NOMO-1 (cell line): Measurements from ENCODE around the gene ALB.

Source experiments
- DNase-seq, 2 experiments: peaks; one replicate each; lab custom pipeline; 2025; ENCODE audit not compliant: unreplicated experiment in 2 of 2; lab: John Stamatoyannopoulos, UW

Gene ALB

GRCh38 chr4:73429118-73429517 is 25.0 kb downstream of the ALB start:
- DNase-seq = no peak

DNA sequence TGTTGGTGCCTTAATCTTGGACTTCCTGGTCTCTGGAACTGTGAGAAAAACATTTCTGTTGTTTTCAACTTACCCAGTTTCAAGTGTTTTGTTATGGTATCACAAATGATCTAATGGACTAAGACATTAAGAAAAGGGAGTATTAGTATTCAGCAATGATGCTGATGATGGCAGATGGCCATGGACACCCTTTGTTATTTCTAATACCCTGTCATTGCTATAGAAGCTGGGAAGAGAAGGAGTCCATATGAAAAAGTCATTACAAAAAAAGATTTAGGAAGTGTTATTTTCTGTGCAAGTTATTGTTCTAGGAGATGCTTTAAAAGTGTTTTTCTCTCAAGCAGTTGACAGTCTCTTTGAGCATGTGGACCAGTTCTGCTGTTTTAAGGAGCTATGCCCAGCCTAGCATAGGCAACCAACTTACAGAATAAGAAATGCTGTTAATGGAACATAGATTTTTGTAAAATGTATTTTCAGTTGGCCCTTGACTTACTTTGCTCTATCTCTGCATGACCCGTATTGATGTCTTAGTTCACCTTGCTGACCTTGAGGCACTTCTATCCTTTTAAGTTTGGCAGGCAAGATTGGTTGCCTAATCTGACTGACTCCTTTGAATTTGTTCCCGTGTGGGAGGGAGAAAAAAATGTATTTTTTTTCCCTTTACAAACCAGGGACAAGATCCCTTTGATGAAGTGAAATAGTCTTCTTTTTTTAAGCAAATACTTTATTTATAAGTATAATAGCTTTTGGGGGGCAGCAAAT is 25.9 kb downstream of the ALB start:
- DNase-seq = no peak

- no peak for DNase-seq
Observed at GRCh38 chr4:73431813-73432168, 27.7 kb downstream of the ALB start.

- DNase-seq = no peak
Observed at GRCh38 chr4:73432169-73433000, 28.3 kb downstream of the ALB start.

DNA sequence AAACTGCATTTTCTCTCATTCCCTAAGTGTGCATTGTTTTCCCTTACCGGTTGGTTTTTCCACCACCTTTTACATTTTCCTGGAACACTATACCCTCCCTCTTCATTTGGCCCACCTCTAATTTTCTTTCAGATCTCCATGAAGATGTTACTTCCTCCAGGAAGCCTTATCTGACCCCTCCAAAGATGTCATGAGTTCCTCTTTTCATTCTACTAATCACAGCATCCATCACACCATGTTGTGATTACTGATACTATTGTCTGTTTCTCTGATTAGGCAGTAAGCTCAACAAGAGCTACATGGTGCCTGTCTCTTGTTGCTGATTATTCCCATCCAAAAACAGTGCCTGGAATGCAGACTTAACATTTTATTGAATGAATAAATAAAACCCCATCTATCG is 29.1 kb downstream of the ALB start:
- DNase-seq = no peak

DNA sequence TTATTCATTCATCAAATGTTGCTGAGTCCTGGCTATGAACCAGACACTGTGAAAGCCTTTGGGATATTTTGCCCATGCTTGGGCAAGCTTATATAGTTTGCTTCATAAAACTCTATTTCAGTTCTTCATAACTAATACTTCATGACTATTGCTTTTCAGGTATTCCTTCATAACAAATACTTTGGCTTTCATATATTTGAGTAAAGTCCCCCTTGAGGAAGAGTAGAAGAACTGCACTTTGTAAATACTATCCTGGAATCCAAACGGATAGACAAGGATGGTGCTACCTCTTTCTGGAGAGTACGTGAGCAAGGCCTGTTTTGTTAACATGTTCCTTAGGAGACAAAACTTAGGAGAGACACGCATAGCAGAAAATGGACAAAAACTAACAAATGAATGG is 30.2 kb downstream of the ALB start:
- DNase-seq = peak in 1 of 2 experiments; percentile 5

DNA sequence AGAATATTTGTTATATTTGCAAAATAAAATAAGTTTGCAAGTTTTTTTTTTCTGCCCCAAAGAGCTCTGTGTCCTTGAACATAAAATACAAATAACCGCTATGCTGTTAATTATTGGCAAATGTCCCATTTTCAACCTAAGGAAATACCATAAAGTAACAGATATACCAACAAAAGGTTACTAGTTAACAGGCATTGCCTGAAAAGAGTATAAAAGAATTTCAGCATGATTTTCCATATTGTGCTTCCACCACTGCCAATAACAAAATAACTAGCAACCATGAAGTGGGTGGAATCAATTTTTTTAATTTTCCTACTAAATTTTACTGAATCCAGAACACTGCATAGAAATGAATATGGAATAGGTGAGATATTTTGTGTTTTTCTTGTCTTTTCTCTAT is 31.9 kb downstream of the ALB start, which contains the start of gene AFP:
Gene AFP (plus strand): TSS at position 238 of the 400 bp plus-strand sequence. CDS start 42 bp downstream, at position 280.
- DNase-seq = no peak

DNA sequence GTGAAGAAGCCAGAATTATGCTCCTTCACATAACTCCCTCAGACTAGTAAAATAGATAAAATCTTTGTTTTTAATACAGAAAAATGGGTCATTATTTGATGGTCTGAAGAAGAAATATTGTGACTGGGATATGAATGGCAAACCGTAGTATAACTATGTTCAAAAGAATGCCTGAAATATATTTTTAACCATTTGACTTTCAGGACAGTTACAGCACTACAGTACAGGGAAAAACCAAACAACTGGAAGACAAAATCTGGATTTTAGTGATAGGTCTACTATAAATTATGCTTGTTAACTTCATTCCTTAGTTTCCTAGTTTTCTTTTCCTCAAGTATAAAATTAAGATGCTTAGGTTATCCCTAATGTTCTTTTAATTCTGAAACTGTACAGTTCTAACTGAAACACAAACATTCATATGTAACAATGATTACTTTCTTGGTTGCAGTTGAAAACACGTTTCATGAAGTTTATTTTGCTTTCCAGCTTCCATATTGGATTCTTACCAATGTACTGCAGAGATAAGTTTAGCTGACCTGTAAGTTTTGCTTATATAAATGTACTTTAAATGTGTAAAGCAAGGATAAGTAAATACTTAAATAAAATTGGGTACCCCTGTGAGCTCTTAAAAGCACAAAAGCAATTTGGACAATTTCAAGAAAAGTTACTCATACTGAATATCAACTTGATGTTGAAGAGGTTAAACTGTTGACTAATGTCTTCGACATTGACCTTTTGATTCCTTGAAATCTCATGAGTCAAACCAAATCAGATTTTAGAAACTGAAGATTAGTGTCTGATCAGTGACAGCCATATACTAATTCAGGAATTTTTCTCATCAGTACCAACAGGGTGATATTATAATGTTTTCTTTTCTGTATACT is 32.8 kb downstream of the ALB start:
- no peak for DNase-seq

GRCh38 chr4:73437558-73437956 is 33.5 kb downstream of the ALB start:
- no peak for DNase-seq

DNA sequence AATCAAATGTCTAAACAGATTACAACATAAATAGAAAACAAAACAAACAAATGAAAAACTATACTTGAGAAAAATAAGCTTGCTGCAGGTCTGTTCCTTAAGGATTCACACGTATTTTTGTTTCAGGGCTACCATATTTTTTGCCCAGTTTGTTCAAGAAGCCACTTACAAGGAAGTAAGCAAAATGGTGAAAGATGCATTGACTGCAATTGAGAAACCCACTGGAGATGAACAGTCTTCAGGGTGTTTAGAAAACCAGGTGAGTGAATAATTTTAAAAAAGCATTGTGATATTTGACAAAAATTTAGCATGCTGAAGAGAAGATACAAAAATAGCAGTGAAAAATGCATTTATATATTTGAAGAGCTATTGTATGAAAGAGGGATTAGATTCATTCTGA is 34.0 kb downstream of the ALB start:
- no peak for DNase-seq

DNA sequence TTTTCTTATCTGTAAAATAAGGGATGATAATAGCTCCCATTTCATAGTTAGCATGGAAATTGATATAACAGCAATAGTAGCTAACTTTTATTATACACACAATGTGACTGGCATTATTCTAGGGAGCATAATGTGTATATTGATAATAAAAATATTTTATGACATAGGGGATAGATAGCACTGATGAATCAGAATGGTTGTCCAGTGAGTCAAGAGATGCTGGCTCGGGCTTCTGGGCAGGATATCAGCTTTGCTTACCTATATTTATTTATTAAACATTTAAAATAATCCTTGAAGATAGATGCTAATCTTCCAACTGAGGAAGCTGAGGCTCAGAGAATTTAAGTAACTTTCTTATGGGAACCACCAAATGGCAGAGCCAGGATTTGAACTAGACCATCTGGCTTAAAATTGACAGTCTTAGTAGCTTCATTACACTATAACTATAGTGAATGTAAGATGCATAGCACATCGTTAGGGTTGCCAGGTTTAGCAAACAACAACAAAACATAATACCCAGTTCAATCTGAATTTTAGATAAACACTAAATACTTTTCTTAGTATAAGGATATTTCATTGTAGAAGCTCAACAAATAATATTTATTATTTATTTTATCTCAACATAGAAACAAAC is 34.6 kb downstream of the ALB start:
- no peak for DNase-seq

DNA sequence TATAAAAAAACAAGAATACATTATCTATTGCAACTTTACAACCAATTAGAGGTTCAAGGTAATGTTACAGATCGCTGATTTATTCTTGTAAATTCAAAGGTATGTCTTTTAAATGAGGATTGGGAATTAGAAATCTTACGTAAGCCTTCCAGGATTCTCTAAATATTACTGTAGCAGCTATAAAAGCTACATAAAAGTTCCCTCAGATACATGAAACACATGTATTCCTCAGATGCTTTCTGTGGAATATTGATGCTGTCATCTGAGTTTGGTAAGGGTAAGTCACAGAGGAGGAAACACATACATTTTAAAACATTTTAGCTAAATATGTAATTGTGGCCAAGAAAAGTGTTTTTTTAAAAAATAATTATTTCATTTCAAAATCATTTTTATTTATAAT is 35.4 kb downstream of the ALB start:
- no peak for DNase-seq

DNA sequence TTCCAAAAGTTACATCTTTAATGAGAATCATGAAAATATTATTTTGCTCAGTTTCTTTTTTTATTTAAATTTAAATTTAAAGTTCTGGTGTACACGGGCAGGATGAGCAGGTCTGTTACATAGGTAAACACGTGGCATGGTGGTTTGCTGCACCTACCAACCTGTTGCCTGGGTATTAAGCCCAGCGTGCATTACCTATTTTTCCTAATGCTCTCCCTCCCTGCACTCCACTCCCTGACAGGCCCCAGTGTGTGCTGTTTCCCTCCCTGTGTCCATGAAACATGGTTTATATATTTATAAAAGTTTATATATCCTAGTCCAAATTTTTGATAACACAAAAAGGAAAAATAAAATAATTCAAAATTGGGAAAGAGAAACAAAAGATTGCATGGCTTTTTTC is 35.9 kb downstream of the ALB start:
- DNase-seq = no peak

- DNase-seq = no peak
Observed at GRCh38 chr4:73440653-73441052, 36.6 kb downstream of the ALB start.

DNA sequence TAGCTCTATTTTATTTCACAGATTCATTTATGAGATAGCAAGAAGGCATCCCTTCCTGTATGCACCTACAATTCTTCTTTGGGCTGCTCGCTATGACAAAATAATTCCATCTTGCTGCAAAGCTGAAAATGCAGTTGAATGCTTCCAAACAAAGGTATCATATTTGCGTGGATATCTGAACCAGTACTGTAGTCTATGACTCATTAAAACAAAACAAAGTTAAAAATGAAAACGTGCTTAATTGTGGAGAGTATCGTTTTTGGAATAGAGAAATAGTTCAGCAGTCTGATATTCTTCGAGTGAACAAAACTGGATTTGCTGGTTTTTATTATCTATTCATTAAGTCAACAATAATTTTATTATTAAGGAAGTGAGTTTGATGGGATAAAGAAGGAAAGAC is 38.2 kb downstream of the ALB start:
- DNase-seq = no peak

GRCh38 chr4:73443224-73443623 is 39.1 kb downstream of the ALB start:
- no peak for DNase-seq

DNA sequence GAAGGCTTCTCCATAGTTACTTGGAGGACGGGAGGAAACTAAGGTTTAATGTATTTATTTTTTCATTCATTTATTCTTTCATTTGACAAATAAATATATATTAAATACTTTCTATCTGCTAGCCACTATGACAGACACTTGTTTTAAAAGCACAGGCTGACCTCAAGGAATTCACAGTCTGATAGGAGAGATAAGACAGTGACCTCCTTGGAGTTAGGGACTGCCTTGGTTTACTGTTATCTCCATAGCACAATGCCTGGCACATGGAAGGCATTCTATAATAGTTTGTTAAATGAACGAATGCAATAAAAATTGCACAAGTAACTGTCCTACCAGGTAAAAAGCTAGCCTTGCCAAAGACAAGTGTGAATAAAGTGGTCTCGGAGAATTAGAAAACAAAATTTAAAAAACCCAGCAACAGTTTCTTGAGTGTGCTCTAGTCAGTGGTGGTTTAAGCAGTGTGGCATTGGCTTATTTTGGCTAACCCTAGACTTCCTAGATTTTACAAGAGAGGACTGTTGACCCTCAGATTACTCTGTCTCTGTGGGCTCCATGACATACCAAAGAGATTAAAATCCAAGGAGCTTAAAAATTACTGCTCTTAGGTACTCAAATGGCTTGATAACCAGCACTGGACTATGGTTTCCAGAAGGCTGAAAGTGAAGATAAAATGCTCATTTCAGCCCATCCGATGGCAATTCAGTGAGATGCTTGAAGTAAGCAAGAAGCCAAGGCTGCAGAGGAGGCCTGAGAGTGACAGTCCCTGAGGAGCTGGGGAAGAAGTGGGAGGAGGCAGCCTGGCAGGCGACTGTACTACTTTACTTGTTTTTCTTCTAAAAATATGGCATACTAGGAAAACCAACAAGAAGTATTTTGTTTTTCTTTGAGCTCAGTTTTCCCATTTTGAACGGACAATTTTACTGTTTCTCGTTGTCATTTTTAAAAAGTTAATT is 41.6 kb downstream of the ALB start:
- DNase-seq = no peak

GRCh38 chr4:73446336-73446938 is 42.4 kb downstream of the ALB start:
- peak; percentile 5 to 59 for DNase-seq

DNA sequence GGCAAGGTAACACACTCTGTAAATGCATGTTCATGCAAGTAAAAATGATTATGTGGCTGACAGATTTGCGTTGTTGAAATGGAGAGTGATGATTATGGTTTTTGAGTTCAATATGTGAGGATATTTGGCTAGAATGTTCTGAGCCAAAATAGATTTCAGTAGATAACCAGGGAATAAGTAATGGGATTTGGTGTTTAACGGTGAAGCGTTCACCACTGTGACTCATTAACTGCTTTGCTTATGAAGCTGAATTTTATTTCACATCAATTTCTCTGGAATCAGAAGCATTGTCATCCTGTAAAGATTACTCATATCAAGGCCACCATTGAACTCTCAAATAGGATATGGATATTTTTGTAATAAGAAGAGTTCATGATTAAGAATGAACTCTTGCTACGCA is 43.6 kb downstream of the ALB start:
- no peak for DNase-seq
